Smooth muscle cell of the brain vasculature (primary cell): ENCODE measurements around the gene PCDHA5.

Experiments used
- DNase-seq: peaks from one replicate; pipeline ENCODE4 v3.0.0-alpha.2; 2012; ENCODE audit warnings: low read depth, low spot score

PCDHA5 gene

DNA sequence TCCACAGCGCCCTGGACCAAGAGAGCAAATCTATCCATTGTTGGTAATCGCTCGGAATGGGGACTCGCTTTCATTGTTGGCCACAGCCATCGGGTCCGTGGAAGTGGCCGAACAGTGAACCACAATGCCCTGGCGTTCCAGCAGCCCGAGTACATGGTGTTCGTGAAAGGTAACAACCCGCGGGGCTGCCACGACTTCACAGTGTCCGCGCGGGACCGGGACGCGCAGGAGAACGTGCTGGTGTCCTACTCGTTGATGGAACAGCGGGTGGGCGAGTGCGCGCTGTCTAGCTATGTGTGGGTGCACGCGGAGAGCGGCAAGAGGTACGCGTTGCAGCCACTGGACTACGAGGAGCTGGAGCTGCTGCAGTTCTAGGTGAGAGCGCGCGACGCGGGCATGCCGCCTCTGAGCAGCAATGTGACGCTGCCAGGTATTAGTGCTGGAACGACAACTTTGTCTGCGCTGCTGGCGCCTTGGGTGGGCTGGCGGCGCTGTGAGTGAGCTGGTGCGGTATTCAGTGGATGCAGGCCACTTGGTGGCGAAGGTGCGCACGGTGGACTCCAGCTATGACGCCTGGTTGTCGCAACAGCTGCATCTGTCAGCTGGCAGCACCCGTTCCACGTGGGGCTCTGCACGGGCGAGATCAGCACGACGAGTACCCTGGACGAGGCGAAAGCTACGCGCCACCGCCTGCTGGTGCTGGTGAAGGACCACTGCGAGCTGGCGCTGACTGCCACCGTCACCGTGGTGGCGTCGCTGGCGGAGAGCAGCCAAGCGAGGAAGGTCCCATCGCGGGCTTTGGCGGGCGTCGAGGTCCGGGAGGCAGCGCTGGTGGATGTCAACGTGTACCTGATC lies 41.3 kb downstream of the PCDHA5 start:
- DNase-seq, result no peak

GRCh38 chr5:140868721-140869554 lies 47.5 kb downstream of the PCDHA5 start, which contains the start of gene PCDHA11:
TSS of gene PCDHA11 (plus strand) at chr5:140868957. CDS start at chr5:140869104, 147 bp downstream.
- no peak for DNase-seq

GRCh38 chr5:140869555-140869886 lies 48.1 kb downstream of the PCDHA5 start:
- DNase-seq, result no peak

DNA sequence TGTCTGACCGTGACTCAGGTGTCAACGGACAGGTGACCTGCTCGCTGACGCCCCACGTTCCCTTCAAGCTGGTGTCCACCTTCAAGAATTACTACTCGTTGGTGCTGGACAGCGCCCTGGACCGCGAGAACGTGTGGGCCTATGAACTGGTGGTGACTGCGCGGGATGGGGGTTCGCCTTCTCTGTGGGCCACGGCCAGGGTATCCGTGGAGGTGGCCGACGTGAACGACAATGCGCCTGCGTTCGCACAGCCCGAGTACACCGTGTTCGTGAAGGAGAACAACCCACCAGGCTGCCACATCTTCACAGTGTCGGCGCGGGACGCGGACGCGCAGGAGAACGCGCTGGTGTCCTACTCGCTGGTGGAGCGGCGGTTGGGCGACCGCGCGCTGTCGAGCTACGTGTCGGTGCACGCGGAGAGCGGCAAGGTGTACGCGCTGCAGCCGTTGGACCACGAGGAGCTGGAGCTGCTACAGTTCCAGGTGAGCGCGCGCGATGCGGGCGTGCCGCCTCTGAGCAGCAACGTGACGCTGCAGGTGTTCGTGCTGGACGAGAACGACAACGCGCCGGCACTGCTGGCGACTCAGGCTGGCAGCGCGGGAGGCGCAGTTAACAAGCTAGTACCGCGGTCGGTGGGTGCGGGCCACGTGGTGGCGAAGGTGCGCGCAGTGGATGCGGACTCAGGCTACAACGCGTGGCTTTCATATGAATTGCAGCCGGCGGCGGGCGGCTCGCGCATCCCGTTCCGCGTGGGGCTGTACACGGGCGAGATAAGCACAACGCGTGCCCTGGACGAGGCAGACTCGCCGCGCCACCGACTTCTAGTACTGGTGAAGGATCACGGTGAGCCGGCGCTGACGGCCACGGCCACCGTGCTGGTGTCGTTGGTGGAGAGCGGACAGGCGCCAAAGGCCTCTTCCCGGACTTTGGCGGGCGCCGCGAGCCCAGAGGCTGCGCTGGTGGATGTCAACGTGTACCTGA lies 49.1 kb downstream of the PCDHA5 start:
- no peak for DNase-seq
